ENCODE measurements around the gene FGF14. TPM values are rescaled to one million over a fixed set of nuclear protein-coding genes. Genes with fewer than 3 reads are reported as not detected.

FGF14 gene
- total RNA-seq, 1 experiment from 2014 or later: 0.22 TPM

DNA sequence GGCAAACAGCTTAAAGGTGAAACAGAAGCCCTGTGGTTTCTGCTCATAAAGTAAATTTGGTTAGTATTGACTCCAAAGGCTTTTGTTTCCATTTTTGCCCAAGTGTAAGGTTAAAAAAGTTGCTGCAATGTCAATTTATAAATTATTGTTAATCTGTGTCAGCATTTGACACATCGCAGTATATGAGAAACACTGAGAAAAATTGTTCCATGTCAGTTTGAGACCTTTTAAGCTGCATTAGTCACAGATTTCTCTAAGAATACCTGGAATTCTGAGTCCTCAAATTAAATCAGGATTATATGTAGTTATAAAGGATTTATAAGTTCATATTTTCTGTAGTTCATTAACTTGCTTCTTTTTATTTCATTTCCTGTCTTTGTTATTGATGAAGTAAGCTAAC is 78.8 kb downstream of the FGF14 start:
- H3K4me2 ChIP-seq (ENCODE audit: insufficient read depth, insufficient read length, low read length): no peak overlapping the region
- no peaks in the 10 kb centered on the region for H3K27me3 ChIP-seq (ENCODE audit: insufficient read depth, low read length)
- no peak overlapping the region for H4K5ac ChIP-seq (ENCODE audit: insufficient read length, low read depth, low read length)
- H2BK5ac ChIP-seq (ENCODE audit: insufficient read length, low read length): no peak overlapping the region
- H3K9ac ChIP-seq (ENCODE audit: extremely low read depth, insufficient read length, low read length): no peak overlapping the region
- H3K23me2 ChIP-seq (ENCODE audit: insufficient read length, low read depth, low read length, poor library complexity, severe bottlenecking): no peaks in the 10 kb centered on the region
- H3T11ph ChIP-seq (ENCODE audit: low read length): no peak overlapping the region
- DNase-seq: no peak
- no peak overlapping the region for H2BK20ac ChIP-seq (ENCODE audit: low read depth, low read length, poor library complexity, severe bottlenecking)
- no peaks in the 10 kb centered on the region for H3K9me3 ChIP-seq (ENCODE audit: control insufficient read depth, low read depth, low read length)
- no peaks in the 10 kb centered on the region for H3K79me1 ChIP-seq (ENCODE audit: insufficient read depth, low read depth, low read length, poor library complexity, severe bottlenecking)
- no peaks in the 10 kb centered on the region for H3K79me2 ChIP-seq (ENCODE audit: insufficient read depth, low read length)
- Mint-ChIP-seq H3K4me3 (no peak overlapping the region), H3K27me3 (ENCODE audit: low read depth) (no peaks in the 10 kb centered on the region), H3K9me3 (no peaks in the 10 kb centered on the region), H3K36me3 (ENCODE audit: insufficient read depth in 1 of 3, low read depth in 3 of 3) (no peaks in the 10 kb centered on the region), H3K27ac (no peak overlapping the region), H3K4me1 (no peaks in the 10 kb centered on the region)
- H2BK15ac ChIP-seq (ENCODE audit: low read depth, low read length): no peak overlapping the region
- no peak overlapping the region for H2BK120ac ChIP-seq (ENCODE audit: low read depth, low read length, poor library complexity, severe bottlenecking)
- H4K20me1 ChIP-seq (ENCODE audit: control insufficient read depth, insufficient read depth, insufficient read length): no peaks in the 10 kb centered on the region
- no peak overlapping the region for H4K8ac ChIP-seq (replicated peaks; ENCODE audit: insufficient read length, low read depth, low read length)
- H3K4ac ChIP-seq (ENCODE audit: low read depth, low read length): no peak overlapping the region
- TF ChIP-seq, protein P1, sequence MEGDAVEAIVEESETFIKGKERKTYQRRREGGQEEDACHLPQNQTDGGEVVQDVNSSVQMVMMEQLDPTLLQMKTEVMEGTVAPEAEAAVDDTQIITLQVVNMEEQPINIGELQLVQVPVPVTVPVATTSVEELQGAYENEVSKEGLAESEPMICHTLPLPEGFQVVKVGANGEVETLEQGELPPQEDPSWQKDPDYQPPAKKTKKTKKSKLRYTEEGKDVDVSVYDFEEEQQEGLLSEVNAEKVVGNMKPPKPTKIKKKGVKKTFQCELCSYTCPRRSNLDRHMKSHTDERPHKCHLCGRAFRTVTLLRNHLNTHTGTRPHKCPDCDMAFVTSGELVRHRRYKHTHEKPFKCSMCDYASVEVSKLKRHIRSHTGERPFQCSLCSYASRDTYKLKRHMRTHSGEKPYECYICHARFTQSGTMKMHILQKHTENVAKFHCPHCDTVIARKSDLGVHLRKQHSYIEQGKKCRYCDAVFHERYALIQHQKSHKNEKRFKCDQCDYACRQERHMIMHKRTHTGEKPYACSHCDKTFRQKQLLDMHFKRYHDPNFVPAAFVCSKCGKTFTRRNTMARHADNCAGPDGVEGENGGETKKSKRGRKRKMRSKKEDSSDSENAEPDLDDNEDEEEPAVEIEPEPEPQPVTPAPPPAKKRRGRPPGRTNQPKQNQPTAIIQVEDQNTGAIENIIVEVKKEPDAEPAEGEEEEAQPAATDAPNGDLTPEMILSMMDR (conservative IDR thresholded peaks at IDR 0.05): no peak
- no peak overlapping the region for H2BK12ac ChIP-seq (ENCODE audit: insufficient read length, low read depth, low read length)
- no peak overlapping the region for H2AK5ac ChIP-seq (ENCODE audit: insufficient read length, low read length)
- no peak overlapping the region for H3K18ac ChIP-seq (ENCODE audit: insufficient read length, low read depth, low read length)
- H3K56ac ChIP-seq (ENCODE audit: insufficient read length, low read depth, low read length): no peak overlapping the region
- no peak overlapping the region for H4K91ac ChIP-seq (ENCODE audit: insufficient read length, low read depth, low read length)
- H3K14ac ChIP-seq (ENCODE audit: insufficient read depth, low read length): no peak overlapping the region
- no peak overlapping the region for H3K23ac ChIP-seq (ENCODE audit: insufficient read length, low read depth, low read length)
- no peak overlapping the region for H2AFZ ChIP-seq (ENCODE audit: low read length)
- no CpG with 5 or more reads among the region's 1 CpG for WGBS (ENCODE audit: extremely low coverage, insufficient read length, low lambda C conversion rate)
- H3K27ac ChIP-seq (ENCODE audit: insufficient read length, low read depth, low read length): no peak overlapping the region
- no peaks in the 10 kb centered on the region for H3K4me1 ChIP-seq (ENCODE audit: insufficient read depth, low read length)

Data from H9 (cell line).